COR-L47 (cell line): ENCODE data around the gene PAWR.

Experiments used
- DNase-seq: peaks from one replicate; lab custom pipeline; 2025; lab: John Stamatoyannopoulos, UW

PAWR gene, protein sequence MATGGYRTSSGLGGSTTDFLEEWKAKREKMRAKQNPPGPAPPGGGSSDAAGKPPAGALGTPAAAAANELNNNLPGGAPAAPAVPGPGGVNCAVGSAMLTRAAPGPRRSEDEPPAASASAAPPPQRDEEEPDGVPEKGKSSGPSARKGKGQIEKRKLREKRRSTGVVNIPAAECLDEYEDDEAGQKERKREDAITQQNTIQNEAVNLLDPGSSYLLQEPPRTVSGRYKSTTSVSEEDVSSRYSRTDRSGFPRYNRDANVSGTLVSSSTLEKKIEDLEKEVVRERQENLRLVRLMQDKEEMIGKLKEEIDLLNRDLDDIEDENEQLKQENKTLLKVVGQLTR

DNA sequence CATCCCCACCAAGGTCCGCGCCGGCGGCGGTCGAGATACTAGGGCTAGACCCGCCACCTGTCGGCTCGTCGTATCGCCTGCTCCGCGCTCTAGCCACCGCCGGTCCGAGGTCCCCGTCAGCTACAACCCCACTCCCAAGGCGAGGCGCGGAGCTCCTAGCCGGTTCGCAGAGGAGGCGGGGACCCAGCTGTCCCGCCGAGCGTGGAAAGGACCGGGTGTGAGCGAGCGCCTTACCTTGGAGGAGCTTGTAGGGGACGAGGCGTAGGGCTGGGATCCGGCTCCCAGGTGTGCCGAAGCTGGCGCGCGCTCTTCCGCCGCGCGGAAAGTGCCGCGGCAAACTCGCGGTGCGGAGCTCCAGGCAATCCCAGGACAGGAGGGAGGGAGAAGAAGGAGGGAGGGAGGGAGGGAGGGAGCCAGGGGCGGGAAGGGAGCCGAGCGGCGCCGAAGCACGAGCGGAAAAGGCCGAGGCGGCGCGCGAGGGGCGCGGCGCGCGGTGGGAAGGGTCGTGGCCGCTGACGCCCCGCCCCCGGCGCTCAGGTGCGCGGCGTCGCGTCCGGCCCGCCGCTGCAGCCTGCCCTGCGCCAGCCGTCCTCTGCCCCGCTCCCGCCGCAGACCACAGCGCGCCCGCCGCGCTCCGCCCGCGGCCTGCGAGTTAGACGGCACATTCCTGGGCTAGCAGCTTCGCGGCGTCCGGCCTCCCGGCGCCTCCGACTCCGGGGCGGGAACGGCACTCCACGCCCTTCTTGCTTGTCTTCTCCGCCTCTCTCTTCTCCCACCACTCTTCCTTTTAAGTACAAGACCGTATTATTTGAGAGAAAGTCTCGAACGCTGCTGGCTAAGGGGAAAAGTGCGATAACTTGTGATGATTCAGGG is at the start of gene PAWR:
Gene PAWR, minus strand, starts transcription at position 327 of the 873 bp plus-strand sequence. CDS start 720 bp downstream, outside the sequence.
- DNase-seq, result peak; percentile 81

DNA sequence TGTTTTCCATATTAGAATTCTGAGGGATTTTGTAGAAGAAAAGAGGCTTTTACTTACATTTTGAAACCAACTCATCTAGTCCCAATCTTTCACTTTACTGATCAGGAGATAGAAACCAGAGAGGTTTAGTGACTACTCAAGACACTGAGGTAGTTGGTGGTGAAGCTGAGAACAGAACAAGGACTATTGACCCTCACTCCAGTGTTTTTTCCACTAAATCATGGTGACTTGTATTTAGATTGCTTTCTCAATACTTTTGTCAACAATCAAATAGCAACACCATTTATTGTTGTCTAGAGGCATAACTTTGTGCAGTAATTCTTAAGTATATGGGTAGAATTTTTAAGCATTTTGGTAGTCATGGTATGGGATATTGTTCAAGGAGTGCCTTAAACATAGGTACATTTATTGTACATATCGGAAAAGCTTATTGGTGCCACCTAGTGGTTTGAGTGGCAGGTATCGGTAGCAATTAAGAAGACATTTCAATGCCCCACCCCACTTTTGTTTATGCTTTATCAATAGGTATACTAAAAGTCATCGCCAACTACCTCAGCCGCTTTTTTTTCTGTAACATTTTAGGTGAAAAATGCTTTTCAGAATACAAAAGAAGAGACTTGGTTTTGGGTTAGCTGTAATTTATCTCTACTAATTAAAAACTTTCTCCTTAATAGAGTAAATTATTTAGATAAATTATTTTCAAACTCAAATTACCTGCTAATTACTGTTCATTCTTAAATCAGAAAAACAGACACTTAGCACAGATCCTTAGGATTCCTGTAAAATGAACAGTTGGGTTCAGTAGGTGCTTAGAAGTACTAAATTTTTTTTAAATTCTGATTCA is 47.3 kb upstream of the PAWR start:
- peak; percentile 63 for DNase-seq

DNA sequence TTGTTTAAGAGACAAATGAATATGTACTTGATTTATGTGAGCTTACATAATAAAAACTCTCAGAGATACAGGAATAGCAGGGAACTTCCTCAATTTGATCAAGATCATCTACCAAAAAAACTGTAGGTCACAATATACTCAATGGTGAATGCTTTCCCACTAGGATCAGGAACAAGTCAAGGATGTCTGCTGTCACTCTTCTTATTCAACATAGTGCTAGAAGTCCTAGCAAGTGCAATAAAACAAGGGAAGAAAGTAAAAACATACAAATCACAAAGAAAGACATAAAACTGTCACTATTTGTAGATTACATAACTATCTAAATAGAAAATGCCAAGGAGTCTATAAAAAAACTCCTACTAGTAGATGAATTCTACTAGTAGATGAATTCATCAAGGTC is 41.9 kb upstream of the PAWR start:
- no peak for DNase-seq

DNA sequence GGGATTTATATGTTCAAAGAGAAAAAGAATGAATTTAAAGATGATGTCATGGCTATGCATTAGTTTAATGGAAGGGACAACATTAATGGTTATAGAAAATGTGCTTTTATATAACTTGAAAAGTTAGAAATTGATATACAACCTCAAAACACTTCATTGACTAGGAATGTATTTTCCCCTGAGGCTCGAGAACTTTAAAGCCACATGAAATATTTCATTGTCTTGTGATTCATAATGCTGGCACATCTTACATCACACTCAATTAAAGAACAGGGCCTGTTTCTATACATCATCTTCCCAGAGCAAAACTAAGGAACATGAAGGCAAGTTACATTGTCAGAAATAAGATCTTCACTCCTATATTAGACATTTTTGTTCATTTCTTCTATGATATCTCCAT is 35.2 kb upstream of the PAWR start:
- DNase-seq, result no peak

DNA sequence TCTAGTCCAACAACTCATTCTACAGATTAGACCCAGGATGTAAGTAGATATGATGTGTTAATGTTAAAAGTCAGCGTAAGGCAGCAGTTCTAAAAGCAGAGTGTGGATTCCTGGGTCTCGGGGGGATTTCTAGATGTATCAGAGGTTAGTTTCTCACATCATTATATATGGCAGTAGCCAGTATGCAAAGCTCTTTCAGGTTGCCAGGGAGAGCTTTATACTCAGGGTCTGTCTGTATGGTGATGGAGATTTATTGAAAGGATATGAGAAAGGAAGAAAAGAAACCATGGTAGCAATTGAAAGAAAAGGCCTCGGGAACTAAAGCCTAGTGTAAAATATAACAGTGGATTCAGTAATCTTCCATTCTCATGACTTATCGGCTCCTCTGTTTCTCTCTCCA is 26.2 kb upstream of the PAWR start:
- no peak for DNase-seq

DNA sequence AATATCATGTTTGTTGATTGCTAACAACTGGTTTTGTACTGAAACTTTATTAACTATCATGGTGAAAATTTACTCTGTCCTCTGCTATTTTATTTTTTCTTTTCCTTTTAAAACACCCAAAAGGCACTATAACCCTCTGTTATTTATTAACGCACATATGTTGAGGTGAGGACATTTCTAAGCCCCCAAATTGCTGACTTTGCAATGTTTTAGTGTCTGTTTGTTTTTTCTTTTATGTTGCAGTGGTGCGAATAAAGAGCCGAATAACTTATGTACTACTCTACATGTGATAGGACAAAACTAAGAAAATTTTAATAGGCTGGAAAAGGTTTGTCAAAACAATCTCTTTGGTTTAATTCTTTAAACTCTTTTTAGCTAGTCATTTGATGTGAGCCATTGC is 24.5 kb upstream of the PAWR start:
- DNase-seq, result no peak

DNA sequence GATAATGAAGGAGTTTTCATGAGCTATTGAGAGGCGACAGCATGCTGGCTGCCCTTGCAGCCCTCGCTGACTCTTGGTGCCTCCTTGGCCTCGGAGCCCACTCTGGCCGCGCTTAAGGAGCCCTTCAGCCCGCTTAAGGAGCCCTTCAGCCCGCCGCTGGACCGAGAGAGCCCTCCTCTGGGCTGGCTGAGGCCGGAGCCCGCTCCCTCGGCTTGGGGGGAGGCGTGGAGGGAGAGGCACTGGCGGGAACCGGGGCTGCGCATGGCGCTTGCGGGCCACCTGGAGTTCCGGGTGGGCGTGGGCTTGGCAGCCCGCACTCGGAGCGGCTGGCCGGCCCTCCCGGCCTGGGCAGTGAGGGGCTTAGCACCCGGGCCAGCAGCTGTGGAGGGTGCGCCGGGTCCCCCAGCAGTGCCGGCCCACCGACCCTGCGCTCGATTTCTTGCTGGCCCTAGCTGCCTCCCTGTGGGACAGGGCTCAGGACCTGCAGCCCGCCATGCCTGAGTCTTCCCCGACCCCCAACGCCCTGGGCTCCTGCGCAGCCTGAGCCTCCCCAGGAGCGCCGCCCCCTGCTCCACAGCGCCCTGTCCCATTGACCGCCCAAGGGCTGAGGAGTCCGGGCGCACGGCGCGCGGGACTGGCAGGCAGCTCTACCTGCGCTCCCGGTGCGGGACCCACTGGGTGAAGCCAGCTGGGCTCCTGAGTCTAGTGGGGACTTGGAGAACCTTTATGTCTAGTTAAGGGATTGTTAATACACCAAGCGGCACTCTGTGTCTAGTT is 20.1 kb upstream of the PAWR start:
- DNase-seq, result no peak

DNA sequence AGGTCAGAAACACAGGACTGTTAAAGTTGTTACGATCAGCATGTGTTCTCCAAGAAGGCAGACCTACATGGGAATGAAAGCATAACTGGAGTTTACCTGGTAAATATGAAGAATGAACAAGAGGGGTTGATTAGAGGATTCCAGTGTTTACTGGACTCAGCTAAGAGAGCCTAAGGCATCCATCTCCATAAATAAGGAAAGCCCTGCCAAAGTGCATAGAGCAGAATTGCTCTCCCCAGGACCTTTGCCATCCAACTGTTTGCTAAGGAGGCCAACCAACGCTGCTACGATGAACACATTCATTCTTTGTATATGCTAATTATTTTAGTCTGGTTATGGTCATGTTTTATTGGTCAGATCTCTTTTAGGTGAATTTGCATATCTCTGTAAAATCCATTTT is 17.1 kb upstream of the PAWR start:
- no peak for DNase-seq

DNA sequence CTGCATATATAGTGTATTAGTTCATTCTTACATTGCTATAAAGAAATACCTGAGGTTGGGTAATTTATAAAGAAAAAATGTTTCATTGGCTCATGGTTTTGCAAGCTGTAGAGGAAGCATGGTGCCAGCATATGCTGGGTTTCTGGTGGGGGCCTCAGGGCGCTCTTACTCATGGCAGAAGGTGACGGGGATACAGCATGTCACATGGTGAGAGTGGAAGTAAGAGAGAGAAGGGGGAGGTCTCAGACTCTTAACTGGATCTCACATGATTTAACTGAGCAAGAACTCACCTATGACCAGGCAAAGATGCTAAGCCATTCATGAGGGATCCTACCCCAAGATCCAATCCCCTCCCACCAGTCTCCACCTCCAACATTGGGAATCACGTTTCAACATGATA is 15.9 kb upstream of the PAWR start:
- no peak for DNase-seq

DNA sequence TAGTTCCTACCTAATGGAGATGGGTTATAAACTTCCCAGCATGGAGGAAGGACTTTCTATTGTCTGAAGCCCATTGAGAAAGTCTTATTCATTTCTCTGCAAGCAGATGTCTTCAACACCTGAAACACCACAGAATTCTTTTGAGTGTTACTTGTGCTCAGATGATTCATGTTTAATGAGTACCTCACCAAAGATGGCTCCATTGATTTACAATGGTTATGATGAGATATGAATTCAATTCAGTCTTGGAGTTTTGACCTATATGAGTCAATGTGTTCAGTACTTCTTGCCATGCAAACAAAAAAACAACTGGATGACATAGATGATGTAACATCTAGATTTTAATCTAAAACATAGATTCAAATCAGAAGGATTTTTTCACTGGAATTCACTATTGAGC is 15.4 kb upstream of the PAWR start:
- no peak for DNase-seq

DNA sequence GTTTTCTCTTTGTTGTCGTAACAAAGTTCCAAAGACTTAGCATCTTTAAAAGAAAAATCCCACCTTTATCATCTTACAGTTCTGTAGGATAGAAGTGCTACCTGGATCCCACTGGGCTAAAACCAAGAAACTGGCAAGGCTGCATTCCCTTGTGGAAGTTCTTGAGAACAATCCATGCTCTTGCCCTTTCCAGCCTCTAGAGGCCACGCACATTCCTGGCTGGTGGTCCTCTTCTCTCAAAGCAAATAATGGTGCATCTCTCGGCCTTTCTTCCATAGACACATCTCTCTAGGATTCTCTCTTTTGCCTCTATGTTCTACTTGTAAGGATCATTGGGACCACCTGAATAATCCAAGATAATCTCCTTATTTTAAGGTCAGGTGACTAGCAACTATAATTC is 8.2 kb upstream of the PAWR start:
- no peak for DNase-seq

DNA sequence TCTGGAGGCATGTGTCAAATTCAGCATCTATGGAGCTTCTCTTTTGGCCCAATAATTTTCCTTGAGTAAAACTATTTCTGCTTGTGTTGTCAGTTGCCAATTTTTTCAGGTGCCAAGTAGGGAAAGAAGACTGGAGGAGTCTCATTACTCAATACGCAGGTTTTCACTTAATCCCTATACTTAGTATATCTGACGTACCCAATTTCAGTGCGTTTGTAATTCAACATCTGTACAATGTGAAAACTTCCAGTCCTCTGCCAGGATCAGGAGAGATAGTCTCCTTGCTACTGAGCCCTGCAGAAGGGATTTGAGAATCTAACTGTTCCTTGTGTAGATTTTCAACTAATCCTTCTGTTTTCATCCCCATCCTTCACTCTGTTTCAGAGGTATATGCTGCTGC is 5.7 kb upstream of the PAWR start:
- no peak for DNase-seq

DNA sequence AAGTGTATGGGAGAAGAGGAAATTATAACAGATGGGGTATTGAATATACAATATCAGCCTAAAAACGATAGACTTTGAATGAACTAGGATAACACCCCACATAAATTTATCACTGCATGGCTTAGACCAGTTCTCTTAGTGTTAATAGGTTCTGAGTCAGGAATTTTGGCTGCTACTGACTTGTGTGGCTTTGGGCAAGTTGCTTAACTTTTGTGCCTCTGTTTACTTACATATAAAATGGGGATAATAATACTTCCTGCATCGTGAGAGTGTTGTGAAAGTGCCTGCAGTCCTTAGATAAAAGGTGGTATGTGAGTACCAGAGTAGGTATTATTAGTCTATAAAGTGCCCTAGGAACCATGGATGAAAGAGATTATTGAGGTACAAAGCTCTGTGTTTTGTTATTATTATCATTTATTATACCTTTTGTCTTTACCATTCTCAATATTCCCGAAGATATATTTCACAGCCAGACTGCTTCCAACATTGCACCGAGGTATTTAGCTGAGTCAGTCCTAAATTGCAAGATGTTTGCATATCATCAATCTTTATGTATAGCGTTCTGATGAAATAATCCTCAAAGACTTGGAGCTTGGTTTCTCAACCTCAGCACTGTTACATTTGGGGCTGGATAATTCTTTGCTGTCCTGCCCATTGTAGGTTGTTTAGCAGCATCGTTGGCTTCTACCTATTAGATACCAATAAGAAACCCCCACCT is 2.3 kb upstream of the PAWR start:
- no peak for DNase-seq

DNA sequence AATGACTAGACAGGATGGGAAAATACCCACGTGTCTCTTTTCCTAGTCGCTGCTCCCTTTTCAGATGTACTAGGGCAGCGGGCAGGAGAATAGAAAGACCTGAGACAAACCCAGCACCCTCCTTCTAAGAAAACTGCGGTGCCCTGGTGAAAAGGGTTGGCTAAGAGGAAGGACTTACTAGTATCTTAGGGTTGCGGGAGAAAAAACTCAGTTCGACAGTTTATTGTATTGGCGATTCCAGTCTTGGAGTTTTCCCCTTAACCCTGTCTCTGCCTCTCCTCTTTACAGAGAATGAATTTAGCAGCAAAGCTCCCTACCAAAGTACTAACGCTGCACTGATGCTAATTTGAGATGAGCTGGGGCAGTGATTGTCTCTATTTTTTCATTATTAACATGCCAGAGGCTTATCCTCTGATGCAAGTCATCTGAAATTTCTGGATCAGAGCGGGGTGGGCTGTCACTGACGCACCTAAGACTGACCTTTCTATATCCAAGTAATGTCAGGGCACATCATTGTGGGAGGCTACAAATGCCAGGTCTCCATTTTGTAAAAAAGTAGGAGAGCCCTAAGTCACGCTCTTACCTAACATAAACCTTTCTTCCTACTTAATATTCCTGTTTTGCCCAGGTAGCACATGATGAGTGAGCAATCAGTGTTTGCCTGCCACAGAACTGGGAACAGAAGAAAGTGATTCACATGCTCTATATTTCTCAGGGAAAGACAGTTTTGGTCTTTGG is 916 bp upstream of the PAWR start:
- DNase-seq, result no peak

DNA sequence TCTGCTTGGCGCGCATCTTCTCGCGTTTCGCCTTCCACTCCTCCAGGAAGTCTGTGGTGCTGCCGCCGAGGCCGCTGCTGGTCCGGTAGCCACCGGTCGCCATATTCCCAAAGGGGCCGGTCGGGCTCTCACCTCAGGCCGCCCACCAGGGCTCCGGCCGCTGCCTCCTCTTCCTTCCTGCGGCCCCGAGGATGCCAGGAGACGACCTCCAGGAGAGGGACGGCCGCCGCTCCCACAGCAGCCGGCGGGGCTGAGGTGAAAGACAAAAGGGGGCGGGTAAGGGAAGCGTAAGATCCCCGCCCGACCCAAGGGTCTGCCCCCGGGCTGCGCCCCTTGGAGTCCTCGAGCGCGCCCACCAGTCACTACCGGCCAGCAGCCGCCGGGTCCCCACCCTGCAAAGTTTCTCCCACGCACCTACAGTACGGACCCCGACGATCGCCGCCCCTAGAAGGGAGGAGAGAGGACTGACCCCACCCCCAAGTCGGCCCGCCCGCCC is 574 bp downstream of the PAWR start:
- no peak for DNase-seq

DNA sequence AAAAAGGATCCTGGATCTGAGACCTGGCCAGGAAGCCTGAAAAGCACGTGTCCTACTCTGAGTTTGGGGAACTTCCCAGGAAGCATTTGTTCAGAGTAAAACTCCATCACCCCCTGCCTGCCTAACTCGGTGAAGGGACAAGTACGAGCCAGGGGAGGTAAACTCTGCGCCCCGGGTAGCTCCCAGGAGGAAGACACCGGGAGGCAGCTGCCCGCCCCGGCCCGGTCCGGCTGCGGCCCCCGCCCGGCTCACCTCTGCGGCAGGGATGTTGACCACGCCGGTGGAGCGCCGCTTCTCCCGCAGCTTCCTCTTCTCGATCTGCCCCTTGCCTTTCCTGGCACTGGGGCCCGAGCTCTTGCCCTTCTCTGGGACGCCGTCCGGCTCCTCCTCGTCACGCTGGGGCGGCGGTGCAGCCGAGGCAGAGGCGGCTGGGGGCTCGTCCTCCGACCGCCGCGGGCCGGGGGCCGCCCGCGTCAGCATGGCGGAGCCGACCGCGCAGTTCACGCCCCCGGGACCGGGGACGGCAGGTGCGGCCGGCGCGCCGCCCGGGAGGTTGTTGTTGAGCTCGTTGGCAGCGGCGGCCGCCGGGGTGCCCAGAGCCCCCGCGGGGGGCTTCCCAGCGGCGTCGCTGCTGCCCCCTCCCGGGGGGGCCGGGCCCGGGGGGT is 1.2 kb downstream of the PAWR start:
- DNase-seq, result peak; percentile 44

DNA sequence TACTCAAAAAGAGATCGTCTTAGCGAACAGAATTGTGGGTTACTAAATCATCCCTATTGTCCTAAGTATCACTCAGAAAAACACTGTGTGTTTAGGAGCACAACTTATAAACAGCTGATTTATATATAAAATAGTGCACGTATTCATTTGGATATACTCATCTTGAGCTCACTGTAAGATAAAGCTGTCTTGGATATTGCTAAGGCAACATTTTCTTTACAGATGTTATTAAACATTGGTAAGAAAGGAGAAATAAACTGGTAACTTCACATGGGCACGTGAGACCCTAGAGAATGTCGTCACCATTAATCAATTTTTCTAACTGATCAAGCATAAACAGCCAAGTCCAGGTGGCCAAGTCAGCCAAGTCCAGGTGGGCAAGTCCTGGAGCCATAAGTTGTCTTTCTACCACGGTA is 1.7 kb downstream of the PAWR start:
- no peak for DNase-seq

DNA sequence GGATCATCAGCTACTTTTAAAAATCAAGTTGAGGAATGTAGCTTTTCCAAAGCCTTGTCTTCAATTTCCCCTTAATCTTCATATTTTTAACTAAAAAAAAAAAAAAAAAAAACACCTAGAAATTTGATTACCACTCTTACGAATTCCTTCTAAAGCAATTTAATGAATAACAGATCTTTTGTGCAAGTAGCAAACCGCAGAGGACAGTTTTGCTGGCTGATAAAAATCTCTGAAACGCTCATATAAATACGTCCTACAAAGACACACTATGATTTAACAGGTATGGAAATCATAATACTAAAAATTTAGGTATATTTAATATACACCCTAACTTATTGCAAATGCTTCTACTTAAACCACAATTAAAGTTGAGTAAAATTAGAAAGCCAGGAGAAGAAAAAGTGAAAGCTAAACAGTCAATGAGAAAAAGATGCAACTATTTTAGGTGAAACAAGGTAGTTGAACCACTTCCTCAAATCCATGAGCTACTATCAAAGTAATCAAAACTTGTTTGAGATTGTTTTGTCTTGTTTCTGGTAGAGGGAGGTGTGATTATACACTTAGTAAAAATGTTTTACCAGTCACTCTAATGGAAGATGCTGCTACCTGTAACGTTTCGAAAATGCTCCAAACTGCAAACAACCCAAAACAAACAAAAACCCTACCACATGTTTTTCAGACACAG is 2.2 kb downstream of the PAWR start:
- DNase-seq, result no peak

DNA sequence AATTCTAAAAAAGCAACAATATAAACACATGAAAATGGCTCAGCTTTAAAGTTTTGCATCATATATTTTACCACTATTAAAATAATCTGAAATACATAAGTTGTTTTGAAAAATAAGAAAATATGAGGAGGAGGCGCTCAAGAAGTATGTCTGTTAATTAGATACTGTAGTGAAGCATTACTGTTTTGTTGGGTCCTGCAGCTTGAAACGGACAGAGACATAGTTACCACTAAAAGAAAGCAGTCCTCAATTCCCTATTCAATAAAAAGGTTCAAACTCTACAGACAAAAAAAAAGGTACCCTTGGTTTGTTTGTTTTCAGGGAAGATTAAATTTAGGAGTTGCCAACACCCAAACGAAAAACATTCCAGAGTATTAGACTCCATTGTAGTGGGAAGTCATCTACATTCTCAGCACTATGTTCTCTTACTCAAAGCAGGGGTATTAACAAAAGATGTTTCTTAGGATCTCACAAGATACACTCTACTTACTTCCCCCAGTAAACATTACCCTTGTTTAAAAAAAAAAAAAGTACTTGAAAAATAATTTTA is 3.0 kb downstream of the PAWR start:
- DNase-seq, result no peak
